Measurements from ENCODE around the gene MRPL36.

- no peak for TF ChIP-seq SP1 (IDR thresholded peaks at IDR 0.05)
- no peak for TF ChIP-seq TARDBP (IDR thresholded peaks at IDR 0.05)
- TF ChIP-seq HDGF (IDR thresholded peaks at IDR 0.05; ENCODE audit: borderline replicate concordance): no peak
- no peak for TF ChIP-seq NFRKB (IDR thresholded peaks at IDR 0.05)
- TF ChIP-seq BHLHE40 (IDR thresholded peaks at IDR 0.05; ENCODE audit: borderline replicate concordance): no peak
- TF ChIP-seq CTBP1 (IDR thresholded peaks at IDR 0.05; ENCODE audit: borderline replicate concordance): no peak
- TF ChIP-seq SUZ12 (IDR thresholded peaks at IDR 0.05): no peak
- no peak for TF ChIP-seq FOXM1 (IDR thresholded peaks at IDR 0.05; ENCODE audit: borderline replicate concordance)
These were observed 6.3 kb downstream of the MRPL36 start for GRCh38 chr5:1793301-1793740.

All from HEK293T (cell line).